GM18868 (cell line): ENCODE measurements around the gene NOP10.
A peak's percentile ranks its signal among the peaks of the same experiment; 100 is the strongest.
"Not testable (repeated sequence)": the region's sequence is repeated elsewhere in the genome, so short reads cannot be mapped to it uniquely, and the experiment has no call there.

Experiments
- ATAC-seq: cut with Tn5 transposase; IDR thresholded peaks from one replicate; pipeline ENCODE4 v1.9.1; 2021; ENCODE audit warnings: mild to moderate bottlenecking, moderate library complexity; ENCODE audit not compliant: unreplicated experiment

NOP10 gene

GRCh38 chr15:34342737-34343575 is at the start of gene NOP10, which contains the start of gene NUTM1:
Gene NOP10, minus strand, starts transcription at chr15:34343136. Its CDS starts 63 bp downstream, at chr15:34343073.
Gene NUTM1, plus strand, starts transcription at chr15:34343315. Its CDS starts 382 bp downstream, at chr15:34343697.
- ATAC-seq: peak; percentile 91

GRCh38 chr15:34389594-34390086 is 46.7 kb upstream of the NOP10 start:
- ATAC-seq: not testable (repeated sequence)

GRCh38 chr15:34381829-34382521 is 39.0 kb upstream of the NOP10 start:
- not testable (repeated sequence) for ATAC-seq

- ATAC-seq: not testable (repeated sequence)
Observed at GRCh38 chr15:34380491-34380890, 37.6 kb upstream of the NOP10 start.

GRCh38 chr15:34376856-34377255 is 33.9 kb upstream of the NOP10 start:
- no peak for ATAC-seq

- ATAC-seq: not testable (repeated sequence)
Observed at GRCh38 chr15:34375541-34375940, 32.6 kb upstream of the NOP10 start.

GRCh38 chr15:34374816-34375215 is 31.9 kb upstream of the NOP10 start:
- no peak for ATAC-seq

- ATAC-seq: no peak
Observed at GRCh38 chr15:34373951-34374350, 31.0 kb upstream of the NOP10 start.

- no peak for ATAC-seq
Observed at GRCh38 chr15:34370643-34371042, 27.7 kb upstream of the NOP10 start.

GRCh38 chr15:34370129-34370528 is 27.2 kb upstream of the NOP10 start:
- ATAC-seq: peak; percentile 17

- peak; percentile 71 for ATAC-seq
Observed at GRCh38 chr15:34367101-34368081, 24.5 kb upstream of the NOP10 start, which contains the start of gene LPCAT4. Gene LPCAT4, minus strand, starts transcription at chr15:34367196. Its CDS starts 96 bp downstream, at chr15:34367100.

- ATAC-seq: no peak
Observed at GRCh38 chr15:34366271-34367065, 23.5 kb upstream of the NOP10 start.

- no peak for ATAC-seq
Observed at GRCh38 chr15:34365836-34366235, 22.9 kb upstream of the NOP10 start.

GRCh38 chr15:34365091-34365825 is 22.3 kb upstream of the NOP10 start:
- no peak for ATAC-seq

- no peak for ATAC-seq
Observed at GRCh38 chr15:34364041-34364440, 21.1 kb upstream of the NOP10 start.

- no peak for ATAC-seq
Observed at GRCh38 chr15:34362047-34362773, 19.3 kb upstream of the NOP10 start.

- ATAC-seq: no peak
Observed at GRCh38 chr15:34361278-34361677, 18.3 kb upstream of the NOP10 start.

GRCh38 chr15:34360298-34360697 is 17.4 kb upstream of the NOP10 start:
- no peak for ATAC-seq
